Transverse colon (tissue), 4 donors: Measurements from ENCODE around the gene LPO. TPM values are rescaled to one million over a fixed set of nuclear protein-coding genes. Genes with fewer than 3 reads are reported as not detected.
A peak's percentile ranks its signal among the peaks of the same experiment; 100 is the strongest.

Source experiments
- DNase-seq: peaks from one replicate; pipeline ENCODE4 v3.0.0-alpha.2; 2019
- H3K27ac ChIP-seq, 4 donors: fragments of 200-600 bp; sonication (generic); 2 replicates each; pipeline ENCODE4 v1.5.1; 2016 to 2018; ENCODE audit warnings: inconsistent platforms in 4 of 4
- H3K27me3 ChIP-seq: fragments of 200-600 bp; sonication (generic); 2 replicates; pipeline ENCODE4 v1.5.1; 2017; ENCODE audit warnings: inconsistent platforms
- H3K36me3 ChIP-seq, 4 donors: fragments of 200-600 bp; sonication (generic); 2 replicates each; pipeline ENCODE4 v1.5.1; 2017 to 2019; ENCODE audit warnings: inconsistent platforms in 4 of 4
- H3K4me1 ChIP-seq, 4 donors: fragments of 200-600 bp; sonication (generic); 2 replicates each; pipeline ENCODE4 v1.5.1; 2017 to 2020; ENCODE audit warnings: inconsistent platforms in 4 of 4
- H3K4me3 ChIP-seq, 4 donors: fragments of 200-600 bp; sonication (generic); 1 replicate in 1 of 4; 2 replicates in 3 of 4; pipeline versions ENCODE4 v1.5.1 to v1.6.1; 2017 to 2019; ENCODE audit warnings: inconsistent platforms in 4 of 4
- H3K9me3 ChIP-seq, 2 donors: fragments of 200-600 bp; sonication (generic); 2 replicates each; pipeline ENCODE4 v1.5.1; 2017 to 2019; ENCODE audit warnings: inconsistent platforms in 2 of 2
- EP300 ChIP-seq: sonication (generic); formaldehyde crosslinking; IDR thresholded peaks from one replicate; pipeline ENCODE4 v1.6.1; 2017; ENCODE audit warnings: antibody characterized with exemption, low read depth
- POLR2A ChIP-seq: fragments of 450-650 bp; IDR thresholded peaks from one replicate; pipeline ENCODE4 v1.6.1; 2016; ENCODE audit warnings: antibody characterized with exemption, mild to moderate bottlenecking, moderate library complexity
- POLR2AphosphoS5 ChIP-seq, 3 donors: sonication (generic); formaldehyde crosslinking; IDR thresholded peaks; one replicate each; pipeline ENCODE4 v1.6.1; 2016; ENCODE audit warnings: antibody characterized with exemption in 3 of 3
- WGBS, 2 donors: methylation state at CpG; one replicate each; pipeline ENCODE4 v1.1.5; 2018; ENCODE audit warnings: low coverage in 1 of 2; 5-methylcytosine and 5-hydroxymethylcytosine counted together
- in situ Hi-C, 4 donors: fragments of 200-750 bp; cut with MboI; loops; one replicate each; pipeline versions ENCODE4 v1.15.0 to v1.15.1; 2017; ENCODE audit warnings: low sequenced_read_pairs in 3 of 4, low pct_ligation_motif_present in 1 of 4, low pct_unique_long_range_greater_than_20kb in 1 of 4
- intact Hi-C: fragments of 100-400 bp; cut with DNase I; formaldehyde crosslinking; loops from one replicate; pipeline ENCODE4 v1.15.1; 2023; ENCODE audit warnings: low total_unique reads
- total RNA-seq, 4 donors: library from RNA; depleted of rRNA; stranded (reverse); fragments of >200 nt; gene quantifications; one replicate each; pipeline ENCODE4 v1.1.0, GENCODE V29; 2016
- TF ChIP-seq, protein P1 (sequence below), 5 experiments: fragments of 200-600 bp in 3 of 5; fragments of 450-650 bp in 2 of 5; sonication (generic) in 3 of 5; IDR thresholded peaks; 1 replicate in 2 of 5; 2 replicates in 3 of 5; pipeline ENCODE4 v1.5.1; 2016 to 2017; ENCODE audit warnings: antibody characterized with exemption in 5 of 5, inconsistent platforms in 3 of 5, mild to moderate bottlenecking in 2 of 5, moderate library complexity in 1 of 5

The LPO gene
- total RNA-seq, 4 donors from 2014 or later: not detected

DNA sequence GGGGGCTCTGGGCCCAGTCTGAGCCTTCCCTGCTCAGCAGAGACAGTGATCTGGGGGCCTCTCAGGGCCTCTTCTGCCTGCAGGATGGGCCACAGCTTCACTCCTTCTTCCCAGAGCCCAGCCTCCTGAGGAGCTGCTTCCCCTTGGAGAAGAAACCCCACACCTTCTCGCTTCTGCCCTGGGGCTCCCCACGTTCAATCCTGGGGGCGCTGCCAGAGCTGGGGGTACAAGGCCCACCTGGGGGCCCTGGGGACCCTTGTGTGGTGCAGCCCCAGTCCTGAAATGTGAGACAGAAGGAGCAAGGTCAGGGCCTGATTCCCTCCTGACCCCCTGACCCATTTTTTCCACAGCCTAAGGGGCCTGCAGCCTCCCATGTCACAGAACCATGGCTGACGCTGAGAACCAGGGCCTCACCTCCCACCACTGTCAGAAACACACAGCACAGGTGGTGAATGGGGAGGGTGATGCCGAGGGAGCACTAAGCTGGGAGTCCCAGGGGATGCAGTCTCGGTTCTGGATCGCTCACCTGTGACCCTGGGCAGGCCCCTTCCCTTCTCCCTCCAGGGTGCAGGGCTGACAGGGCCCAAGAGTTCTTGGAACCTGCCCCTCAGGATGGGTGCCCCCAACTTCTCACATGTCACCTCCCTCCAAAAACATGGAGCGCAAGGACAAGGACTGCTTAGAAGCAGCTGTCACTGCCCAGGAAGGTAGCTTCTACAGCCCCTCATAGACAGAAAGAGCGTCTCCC, 64.0 kb downstream of the LPO start:
- WGBS, 2 donors: 95% methylated on average over 9 of the region's 9 CpGs; no CpG with 5 or more reads in 1 of the 2 donors
- intact Hi-C loops: loop anchor here (2.0 kb wide), 1 partner anchor 64 kb away; no protein-coding TSS in a partner anchor

DNA sequence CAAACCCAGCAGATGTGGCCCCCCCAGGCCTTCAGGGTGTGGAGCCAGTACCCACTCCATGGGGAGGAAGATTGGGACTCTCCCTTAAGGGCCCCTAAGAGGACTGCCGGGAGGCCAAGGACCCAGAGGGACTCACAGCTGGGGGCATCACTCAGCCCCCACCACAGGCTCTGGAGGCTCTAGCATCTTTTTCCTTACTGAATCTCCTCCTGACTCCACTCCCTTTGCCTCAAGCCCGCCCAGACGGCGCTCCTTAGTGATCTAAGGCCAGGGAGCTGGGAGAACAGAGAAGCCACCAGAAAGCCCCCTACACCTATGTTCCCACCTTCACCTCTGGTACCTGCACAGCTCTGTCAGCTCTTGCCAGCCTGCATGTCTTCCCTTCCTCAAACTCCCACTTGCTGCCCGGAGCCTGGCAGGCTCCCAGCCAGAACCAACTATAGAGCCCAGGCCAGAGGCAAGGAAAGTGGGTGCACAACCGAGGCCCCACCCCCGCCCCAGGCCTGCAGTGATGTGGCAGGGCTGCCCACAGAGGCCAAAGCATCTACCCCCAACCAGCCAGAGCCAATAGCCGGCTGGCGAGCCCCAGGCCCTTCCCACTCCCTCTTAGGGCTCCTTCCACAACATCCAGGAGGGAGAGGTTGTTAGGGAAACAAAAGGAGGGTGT, 64.7 kb downstream of the LPO start:
- Histone ChIP-seq H3K36me3 (no peaks in the 10 kb centered on the region), H3K27ac (no peak overlapping the region), H3K4me3 (no peak overlapping the region), H3K9me3 (no peaks in the 10 kb centered on the region), H3K27me3 (no peaks in the 10 kb centered on the region), H3K4me1 (no peaks in the 10 kb centered on the region)
- intact Hi-C loops: loop anchor here (2.0 kb wide), 1 partner anchor 64 kb away; no protein-coding TSS in a partner anchor
- in situ Hi-C loops: no loop called here
- no peak for TF ChIP-seq POLR2A
- TF ChIP-seq, protein P1, sequence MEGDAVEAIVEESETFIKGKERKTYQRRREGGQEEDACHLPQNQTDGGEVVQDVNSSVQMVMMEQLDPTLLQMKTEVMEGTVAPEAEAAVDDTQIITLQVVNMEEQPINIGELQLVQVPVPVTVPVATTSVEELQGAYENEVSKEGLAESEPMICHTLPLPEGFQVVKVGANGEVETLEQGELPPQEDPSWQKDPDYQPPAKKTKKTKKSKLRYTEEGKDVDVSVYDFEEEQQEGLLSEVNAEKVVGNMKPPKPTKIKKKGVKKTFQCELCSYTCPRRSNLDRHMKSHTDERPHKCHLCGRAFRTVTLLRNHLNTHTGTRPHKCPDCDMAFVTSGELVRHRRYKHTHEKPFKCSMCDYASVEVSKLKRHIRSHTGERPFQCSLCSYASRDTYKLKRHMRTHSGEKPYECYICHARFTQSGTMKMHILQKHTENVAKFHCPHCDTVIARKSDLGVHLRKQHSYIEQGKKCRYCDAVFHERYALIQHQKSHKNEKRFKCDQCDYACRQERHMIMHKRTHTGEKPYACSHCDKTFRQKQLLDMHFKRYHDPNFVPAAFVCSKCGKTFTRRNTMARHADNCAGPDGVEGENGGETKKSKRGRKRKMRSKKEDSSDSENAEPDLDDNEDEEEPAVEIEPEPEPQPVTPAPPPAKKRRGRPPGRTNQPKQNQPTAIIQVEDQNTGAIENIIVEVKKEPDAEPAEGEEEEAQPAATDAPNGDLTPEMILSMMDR (IDR thresholded peaks at IDR 0.05): no peak
- TF ChIP-seq EP300: no peak
- DNase-seq: no peak
- WGBS, 2 donors: 77 to 87% methylated on average over 2 to 9 of the region's 9 CpGs

More for the DNA sequence above, 64.0 kb downstream of the LPO start:
- TF ChIP-seq EP300 (no peak), POLR2A (no peak), POLR2AphosphoS5 (IDR thresholded peaks at IDR 0.05) (no peak)
- TF ChIP-seq, protein P1 (IDR thresholded peaks at IDR 0.05): no peak
- Histone ChIP-seq H3K4me3 (no peak overlapping the region), H3K27me3 (no peaks in the 10 kb centered on the region), H3K4me1 (no peaks in the 10 kb centered on the region), H3K9me3 (no peaks in the 10 kb centered on the region), H3K27ac (no peak overlapping the region), H3K36me3 (no peaks in the 10 kb centered on the region)
- in situ Hi-C loops: no loop called here
- no peak for DNase-seq

DNA sequence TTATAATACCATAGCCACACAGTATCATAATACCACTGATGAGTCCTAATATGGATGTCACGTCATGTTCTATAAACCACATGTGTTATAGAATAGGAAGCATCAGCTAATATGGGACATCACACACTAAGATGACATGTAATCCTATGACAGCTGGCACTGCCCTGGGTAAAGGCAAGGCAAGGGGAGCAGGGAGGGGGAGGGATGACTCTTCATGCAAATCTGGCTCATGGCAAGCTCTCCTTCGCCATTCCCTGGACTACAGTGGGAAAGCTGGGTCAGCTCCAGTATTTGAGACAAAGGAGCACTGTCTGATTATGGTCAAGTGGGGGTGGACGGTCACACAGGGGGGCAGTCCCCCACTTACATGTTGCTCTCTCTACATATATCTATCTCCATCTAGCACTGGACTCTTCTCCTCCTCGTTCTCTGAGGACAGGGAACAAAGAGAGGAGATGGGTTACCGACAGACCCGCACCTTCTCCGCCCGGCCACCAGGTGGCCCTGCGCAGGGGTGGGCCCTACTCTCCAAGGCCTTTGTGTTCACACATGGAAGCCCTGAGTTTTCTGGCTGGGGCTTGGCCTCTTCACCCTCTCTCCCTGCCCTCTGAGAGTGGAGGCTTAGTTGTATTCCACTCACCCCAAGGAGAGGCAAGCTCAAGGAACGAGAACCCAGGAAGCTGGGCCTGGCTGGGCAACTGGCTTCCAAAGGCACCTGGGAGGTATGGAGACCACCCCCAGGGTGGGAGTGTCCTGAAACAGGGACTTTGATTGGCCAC, 65.8 kb downstream of the LPO start:
- H3K9me3 ChIP-seq: no peaks in the 10 kb centered on the region
- H3K27ac ChIP-seq: no peak overlapping the region
- in situ Hi-C loops: no loop called here
- DNase-seq: peak; percentile 51
- H3K4me3 ChIP-seq: no peak overlapping the region
- no peaks in the 10 kb centered on the region for H3K27me3 ChIP-seq
- TF ChIP-seq EP300: no peak
- TF ChIP-seq, protein P1 (IDR thresholded peaks at IDR 0.05): peak; percentile 64 to 74 (median 69)
- no peak for TF ChIP-seq POLR2AphosphoS5 (IDR thresholded peaks at IDR 0.05)
- TF ChIP-seq POLR2A: no peak
- 41 to 100% methylated on average over 1 to 10 of the region's 10 CpGs for WGBS, 2 donors
- H3K4me1 ChIP-seq: no peaks in the 10 kb centered on the region
- intact Hi-C loops: loop anchor here (2.0 kb wide), 1 partner anchor 63 kb away; no protein-coding TSS in a partner anchor
- H3K36me3 ChIP-seq: no peaks in the 10 kb centered on the region
